Central memory CD8-positive, alpha-beta T cell (primary cell): ENCODE measurements around the gene TJP3.

Experiments
- ATAC-seq: fragments of 150-1000 bp; cut with Tn5 transposase; replicated peaks from 2 replicates; pipeline ENCODE4 v1.10.0; 2022; ENCODE audit warnings: mild to moderate bottlenecking, moderate FRiP score, moderate number of reproducible peaks; ENCODE audit not compliant: poor library complexity, severe bottlenecking; ENCODE audit errors: extremely low read depth
- DNase-seq, 2 donors: peaks; one replicate each; pipeline ENCODE4 v3.0.0; 2021; ENCODE audit warnings: low spot score in 2 of 2
- H3K27ac Mint-ChIP-seq: one replicate; pipeline ENCODE4 v1.8.0; 2022; ENCODE audit warnings: low read depth, mild to moderate bottlenecking, moderate library complexity, mixed read lengths
- H3K27me3 Mint-ChIP-seq: one replicate; pipeline ENCODE4 v1.8.0; 2022; ENCODE audit warnings: mixed read lengths
- H3K36me3 Mint-ChIP-seq: one replicate; pipeline ENCODE4 v1.8.0; 2022; ENCODE audit warnings: mild to moderate bottlenecking, moderate library complexity, mixed read lengths; ENCODE audit not compliant: insufficient read depth
- H3K4me1 Mint-ChIP-seq: one replicate; pipeline ENCODE4 v1.8.0; 2022; ENCODE audit warnings: mixed read lengths
- H3K4me3 Mint-ChIP-seq: one replicate; pipeline ENCODE4 v1.8.0; 2022; ENCODE audit warnings: mild to moderate bottlenecking, moderate library complexity, mixed read lengths
- H3K9me3 Mint-ChIP-seq: one replicate; pipeline ENCODE4 v1.8.0; 2022; ENCODE audit warnings: mixed read lengths

Gene TJP3

DNA sequence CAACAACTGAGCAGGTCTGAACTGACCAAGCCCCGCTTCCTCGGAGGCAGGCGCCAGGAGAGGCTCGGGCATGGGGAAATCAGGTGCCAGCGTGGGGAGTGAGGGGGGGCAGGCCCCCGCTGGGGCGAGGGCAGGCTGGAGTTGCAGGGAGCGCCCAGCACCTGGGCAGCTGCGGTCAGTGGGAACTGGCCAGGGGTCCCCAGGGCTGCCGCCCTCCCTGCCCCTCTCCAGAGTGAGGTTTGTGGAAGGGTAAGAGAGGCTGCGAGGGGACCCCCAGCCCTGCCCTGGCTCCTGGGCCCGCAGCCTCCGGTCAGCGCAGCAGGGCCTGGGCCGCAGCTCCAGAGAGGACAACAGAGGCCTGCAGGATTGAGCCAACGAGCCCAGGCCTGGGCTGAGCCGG is 40.4 kb upstream of the TJP3 start:
- no peaks in the 10 kb centered on the region for H3K9me3 Mint-ChIP-seq
- DNase-seq: no peak

GRCh38 chr19:3668331-3669081 is 39.7 kb upstream of the TJP3 start:
- Mint-ChIP-seq H3K4me1 (peaks cover 38% of the 10 kb centered on the region), H3K4me3 (no peak overlapping the region), H3K27ac (no peak overlapping the region), H3K9me3 (no peaks in the 10 kb centered on the region), H3K36me3 (peaks cover 3% of the 10 kb centered on the region), H3K27me3 (no peaks in the 10 kb centered on the region)
- DNase-seq: no peak
- no peak for ATAC-seq

More for the DNA sequence above, 40.4 kb upstream of the TJP3 start:
- no peaks in the 10 kb centered on the region for H3K27me3 Mint-ChIP-seq
- H3K4me3 Mint-ChIP-seq: no peak overlapping the region
- H3K36me3 Mint-ChIP-seq: peaks cover 5% of the 10 kb centered on the region
- ATAC-seq: no peak
- H3K27ac Mint-ChIP-seq: no peak overlapping the region
- H3K4me1 Mint-ChIP-seq: peaks cover 38% of the 10 kb centered on the region

DNA sequence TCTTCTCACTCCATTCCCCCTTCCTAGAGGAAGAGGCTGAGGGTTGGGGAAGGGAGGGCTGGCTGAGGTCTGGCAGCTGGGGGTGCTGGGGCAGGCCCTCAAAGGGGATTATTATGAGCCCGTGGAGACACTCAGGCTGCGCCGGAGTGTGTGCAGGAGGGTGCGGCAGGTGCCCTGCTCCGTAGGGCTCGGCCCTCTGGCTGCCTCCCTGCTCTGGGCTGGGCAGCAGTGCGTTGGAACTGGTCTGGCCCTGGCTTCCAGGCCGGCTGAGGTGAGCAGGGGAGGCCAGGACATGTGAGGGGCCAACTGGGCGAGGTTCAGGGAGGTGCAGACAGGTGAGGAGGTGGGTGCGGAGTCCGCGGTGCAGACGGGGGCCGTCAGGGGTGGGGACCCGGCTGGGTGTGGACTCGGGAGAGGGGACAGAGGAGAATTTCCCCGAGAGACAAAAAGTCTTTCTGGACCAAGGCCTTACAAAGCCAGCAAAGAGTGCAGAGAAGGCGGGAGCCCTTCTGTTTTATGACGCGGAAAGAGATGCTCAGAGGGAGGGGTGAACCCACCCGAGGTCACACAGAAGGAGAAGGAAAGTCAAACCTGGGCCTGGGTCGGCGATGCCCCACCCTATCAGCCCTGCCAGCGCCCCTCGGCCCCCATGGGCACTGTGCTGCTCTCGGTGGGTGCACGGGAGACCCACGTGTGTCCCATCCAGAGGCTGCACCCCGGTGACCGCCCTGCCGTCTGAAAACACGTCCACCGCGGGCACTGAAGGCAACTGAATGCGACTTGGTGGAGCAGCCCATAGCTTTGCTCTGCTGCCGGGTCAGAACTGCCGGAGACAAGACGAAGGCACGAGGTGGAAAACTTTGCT is 38.9 kb upstream of the TJP3 start:
- no peak for DNase-seq
- ATAC-seq: no peak
- no peak overlapping the region for H3K27ac Mint-ChIP-seq
- H3K36me3 Mint-ChIP-seq: peaks cover 3% of the 10 kb centered on the region
- H3K9me3 Mint-ChIP-seq: no peaks in the 10 kb centered on the region
- peak overlapping the region; percentile 18 for H3K4me3 Mint-ChIP-seq
- H3K4me1 Mint-ChIP-seq: peaks cover 38% of the 10 kb centered on the region
- no peaks in the 10 kb centered on the region for H3K27me3 Mint-ChIP-seq

DNA sequence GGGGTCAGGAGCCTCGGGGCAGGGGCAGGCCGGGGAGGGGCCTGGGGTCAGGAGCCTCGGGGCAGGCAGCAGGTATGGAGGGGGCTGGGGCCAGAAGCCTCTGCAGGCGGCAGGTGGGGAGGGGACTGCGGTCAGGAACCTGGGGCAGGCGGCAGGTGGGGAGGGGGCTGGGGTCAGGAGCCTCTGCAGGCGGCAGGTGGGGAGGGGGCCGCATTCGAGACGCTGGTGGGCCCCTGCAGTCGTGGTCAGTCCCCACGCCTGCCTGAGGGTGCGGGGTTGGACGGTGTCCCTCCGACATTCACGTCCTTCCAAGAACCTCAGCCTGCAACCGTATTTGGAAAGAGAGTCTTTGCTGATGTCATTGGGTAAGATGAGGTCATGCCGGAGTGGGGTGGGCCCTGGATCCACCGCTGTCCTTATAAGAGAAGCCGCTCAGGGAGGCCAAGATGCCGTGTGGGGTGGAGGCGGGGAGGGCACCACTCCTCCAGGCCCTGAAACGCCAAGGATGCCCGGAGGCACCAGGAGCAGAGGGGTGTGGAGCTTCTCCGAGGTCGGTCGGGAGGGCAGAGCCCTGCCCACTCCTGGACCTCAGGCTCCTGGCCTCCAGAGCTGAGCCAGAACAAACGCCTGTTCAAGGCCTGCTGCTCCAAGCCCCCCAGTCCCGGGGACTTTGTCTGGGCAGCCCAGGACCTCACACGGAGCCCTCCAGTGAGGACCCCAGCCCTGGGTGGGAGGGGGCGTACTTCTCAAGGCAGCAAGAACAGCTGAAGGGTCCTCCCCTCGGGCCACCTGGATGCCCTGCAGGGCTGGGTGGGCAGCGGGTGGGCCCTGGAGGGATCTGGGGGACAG is 38.0 kb upstream of the TJP3 start:
- Mint-ChIP-seq H3K9me3 (no peaks in the 10 kb centered on the region), H3K4me1 (peaks cover 38% of the 10 kb centered on the region), H3K36me3 (peaks cover 3% of the 10 kb centered on the region), H3K27me3 (no peaks in the 10 kb centered on the region), H3K27ac (peak overlapping the region; percentile 79), H3K4me3 (peak overlapping the region; percentile 64)
- ATAC-seq (no peak), DNase-seq (no peak)

- Mint-ChIP-seq H3K27me3 (no peaks in the 10 kb centered on the region), H3K9me3 (no peaks in the 10 kb centered on the region), H3K36me3 (peaks cover 3% of the 10 kb centered on the region), H3K27ac (peak overlapping the region; percentile 79), H3K4me1 (peaks cover 35% of the 10 kb centered on the region), H3K4me3 (peak overlapping the region; percentile 64)
- DNase-seq: no peak
- peak; percentile 67 for ATAC-seq
Measured at GRCh38 chr19:3670796-3671679, 37.1 kb upstream of the TJP3 start.

- peaks cover 3% of the 10 kb centered on the region for H3K36me3 Mint-ChIP-seq
- peak overlapping the region; percentile 64 for H3K4me3 Mint-ChIP-seq
- peak overlapping the region; percentile 79 for H3K27ac Mint-ChIP-seq
- ATAC-seq (peak; percentile 25), DNase-seq (no peak)
- no peaks in the 10 kb centered on the region for H3K9me3 Mint-ChIP-seq
- peaks cover 34% of the 10 kb centered on the region for H3K4me1 Mint-ChIP-seq
- H3K27me3 Mint-ChIP-seq: no peaks in the 10 kb centered on the region
Measured at GRCh38 chr19:3671680-3672574, 36.3 kb upstream of the TJP3 start.

- Mint-ChIP-seq H3K27ac (peak overlapping the region; percentile 7), H3K27me3 (no peaks in the 10 kb centered on the region)
- DNase-seq: no peak
Measured at GRCh38 chr19:3672575-3672948, 35.6 kb upstream of the TJP3 start.

DNA sequence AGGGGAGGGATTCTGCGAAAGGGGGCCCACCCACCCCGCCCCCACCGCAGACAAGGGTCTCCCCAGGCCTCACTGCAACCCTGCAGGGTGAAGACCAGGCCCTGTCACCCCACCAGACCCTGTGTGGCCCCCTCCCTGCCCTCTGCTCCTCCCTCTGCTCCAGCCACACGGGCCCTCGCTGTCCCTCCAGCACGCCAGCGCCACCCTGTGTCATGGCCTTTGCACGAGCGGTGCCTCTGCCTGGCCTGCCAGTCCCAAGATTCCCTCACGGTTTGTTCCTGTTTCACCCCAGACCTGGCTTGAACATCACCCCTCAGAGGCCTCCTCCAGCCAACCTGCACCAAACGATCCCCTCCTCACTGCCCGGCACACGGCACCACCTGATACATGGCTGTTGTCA is 35.2 kb upstream of the TJP3 start:
- peaks cover 35% of the 10 kb centered on the region for H3K4me1 Mint-ChIP-seq
- peaks cover 3% of the 10 kb centered on the region for H3K36me3 Mint-ChIP-seq
- no peak for DNase-seq
- peak overlapping the region; percentile 78 for H3K27ac Mint-ChIP-seq
- no peaks in the 10 kb centered on the region for H3K27me3 Mint-ChIP-seq
- no peaks in the 10 kb centered on the region for H3K9me3 Mint-ChIP-seq
- no peak for ATAC-seq
- no peak overlapping the region for H3K4me3 Mint-ChIP-seq

More at GRCh38 chr19:3672575-3672948, 35.6 kb upstream of the TJP3 start:
- Mint-ChIP-seq H3K36me3 (peaks cover 3% of the 10 kb centered on the region), H3K4me3 (no peak overlapping the region), H3K9me3 (no peaks in the 10 kb centered on the region), H3K4me1 (peaks cover 34% of the 10 kb centered on the region)
- ATAC-seq: no peak

DNA sequence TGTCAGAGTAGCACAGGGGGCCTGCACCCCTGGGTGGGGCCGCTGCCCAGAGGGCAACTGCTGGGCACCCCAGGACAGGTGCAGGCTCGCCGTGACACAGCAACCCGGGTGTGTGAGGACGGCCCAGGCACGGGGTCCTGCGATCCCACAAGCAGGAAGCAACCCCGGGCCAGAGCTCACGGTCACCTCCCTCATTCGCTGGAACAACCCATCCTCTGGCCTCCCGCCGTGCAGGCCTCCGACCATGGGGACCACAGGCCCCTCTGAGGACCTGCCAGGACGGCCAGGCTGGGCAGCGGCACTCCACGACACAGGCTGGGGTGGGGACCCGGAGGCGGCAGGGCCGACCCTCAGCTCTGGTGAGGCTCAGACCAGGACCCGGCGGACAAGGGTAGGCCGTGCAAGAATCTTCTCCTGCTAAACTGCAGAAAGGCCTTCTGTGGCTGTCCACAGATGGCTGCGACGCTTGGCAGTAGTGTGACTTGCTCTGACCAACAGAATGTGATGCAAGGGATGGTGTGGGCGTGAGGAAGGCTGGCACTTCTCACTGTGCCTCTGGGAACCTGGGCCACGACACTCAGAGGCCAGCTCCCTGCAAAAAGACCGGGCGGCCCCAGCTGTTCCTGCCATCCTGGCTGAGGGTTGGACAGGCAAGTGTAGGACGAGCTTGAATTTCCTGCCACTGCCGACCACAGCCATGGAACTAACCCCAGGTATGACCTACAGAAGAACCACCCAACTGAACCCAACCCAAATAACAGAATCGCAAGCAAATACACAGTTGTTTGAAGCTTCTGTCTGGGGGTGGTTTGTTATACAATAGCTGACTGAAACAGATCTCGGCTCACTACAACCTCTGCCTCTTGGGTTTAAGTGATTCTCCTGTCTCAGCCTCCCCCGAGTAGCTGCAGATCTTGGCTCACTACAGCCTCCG is 34.4 kb upstream of the TJP3 start:
- no peak for ATAC-seq
- peaks cover 2% of the 10 kb centered on the region for H3K36me3 Mint-ChIP-seq
- no peaks in the 10 kb centered on the region for H3K9me3 Mint-ChIP-seq
- no peak for DNase-seq
- peak overlapping the region; percentile 78 for H3K27ac Mint-ChIP-seq
- H3K4me3 Mint-ChIP-seq: no peak overlapping the region
- H3K27me3 Mint-ChIP-seq: no peaks in the 10 kb centered on the region
- H3K4me1 Mint-ChIP-seq: peaks cover 35% of the 10 kb centered on the region

- peak overlapping the region; percentile 79 for H3K27ac Mint-ChIP-seq
Measured at GRCh38 chr19:3674784-3675543, 33.2 kb upstream of the TJP3 start.

More at GRCh38 chr19:3674784-3675543, 33.2 kb upstream of the TJP3 start:
- no peaks in the 10 kb centered on the region for H3K36me3 Mint-ChIP-seq
- H3K4me1 Mint-ChIP-seq: peaks cover 29% of the 10 kb centered on the region
- no peak overlapping the region for H3K4me3 Mint-ChIP-seq
- no peaks in the 10 kb centered on the region for H3K27me3 Mint-ChIP-seq
- ATAC-seq (no peak), DNase-seq (no peak)
- no peaks in the 10 kb centered on the region for H3K9me3 Mint-ChIP-seq
